DOHH2 (cell line): Measurements from ENCODE around the gene PRRT4.

Experiments
- H3F3A ChIP-seq: fragments of 200-600 bp; sonication (generic), shearing (Covaris generic); 2 replicates; pipeline ENCODE4 v1.6.0; 2016; ENCODE audit warnings: antibody characterized with exemption, mild to moderate bottlenecking; ENCODE audit not compliant: control insufficient read depth, insufficient read depth
- H3K27ac ChIP-seq: fragments of 200-600 bp; sonication (generic); 2 replicates; pipeline ENCODE4 v1.5.1; 2014; ENCODE audit warnings: low read depth, mild to moderate bottlenecking, low read length, moderate library complexity
- H3K27me3 ChIP-seq: fragments of 200-600 bp; sonication (generic); 2 replicates; pipeline ENCODE4 v1.6.1; 2014; ENCODE audit warnings: mild to moderate bottlenecking, low read length, mixed read lengths; ENCODE audit not compliant: control insufficient read depth
- H3K36me3 ChIP-seq: fragments of 200-600 bp; sonication (generic); 2 replicates; pipeline ENCODE4 v1.6.1; 2014; ENCODE audit warnings: mild to moderate bottlenecking, low read length, moderate library complexity, mixed read lengths; ENCODE audit not compliant: control insufficient read depth
- H3K4me1 ChIP-seq: fragments of 200-600 bp; sonication (generic); 2 replicates; pipeline ENCODE4 v1.6.1; 2014; ENCODE audit warnings: mild to moderate bottlenecking, low read length, mixed read lengths; ENCODE audit not compliant: control insufficient read depth
- H3K4me2 ChIP-seq: fragments of 200-600 bp; sonication (generic); 2 replicates; pipeline ENCODE4 v1.6.0; 2014; ENCODE audit warnings: mild to moderate bottlenecking, low read length, moderate library complexity
- H3K4me3 ChIP-seq: fragments of 200-600 bp; sonication (generic); 2 replicates; pipeline ENCODE4 v1.5.1; 2014; ENCODE audit warnings: mild to moderate bottlenecking, low read length, mixed read lengths
- H3K79me2 ChIP-seq: fragments of 200-600 bp; sonication (generic); 2 replicates; pipeline ENCODE4 v1.6.1; 2014; ENCODE audit warnings: mild to moderate bottlenecking, low read length, mixed read lengths; ENCODE audit not compliant: control insufficient read depth
- H3K9me2 ChIP-seq: fragments of 200-600 bp; sonication (generic); replicated peaks from 2 replicates; pipeline ENCODE4 v1.6.1; 2014; ENCODE audit warnings: mild to moderate bottlenecking, low read length, mixed read lengths; ENCODE audit not compliant: control insufficient read depth
- H3K9me3 ChIP-seq: fragments of 200-600 bp; sonication (generic); 2 replicates; pipeline ENCODE4 v1.6.1; 2014; ENCODE audit warnings: antibody characterized with exemption, low read length, mixed read lengths; ENCODE audit not compliant: control insufficient read depth, insufficient read depth
- H4K20me1 ChIP-seq: fragments of 200-600 bp; sonication (generic); 2 replicates; pipeline ENCODE4 v1.6.0; 2014; ENCODE audit warnings: low read depth, mild to moderate bottlenecking, antibody characterized with exemption, low read length, moderate library complexity; ENCODE audit not compliant: control insufficient read depth, insufficient read depth
- CTCF ChIP-seq: fragments of 200-600 bp; sonication (generic); IDR thresholded peaks from one replicate; pipeline ENCODE4 v1.5.1; 2014; ENCODE audit warnings: antibody characterized with exemption, mild to moderate bottlenecking, low read depth, low read length; ENCODE audit not compliant: poor library complexity, severe bottlenecking
- EZH2phosphoT487 ChIP-seq: fragments of 200-600 bp; sonication (generic); IDR thresholded peaks from 2 replicates; pipeline ENCODE4 v1.6.1; 2017; ENCODE audit warnings: borderline replicate concordance, mild to moderate bottlenecking, antibody characterized with exemption, low read length, moderate library complexity, mixed read lengths

The PRRT4 gene

GRCh38 chr7:128394904-128395496, 33.5 kb upstream of the PRRT4 start:
- no peaks in the 10 kb centered on the region for H3K27me3 ChIP-seq
- H3K36me3 ChIP-seq: peaks cover 75% of the 10 kb centered on the region
- H3K27ac ChIP-seq: no peak overlapping the region
- H3K4me2 ChIP-seq: no peak overlapping the region
- TF ChIP-seq EZH2phosphoT487: no peak
- no peak for TF ChIP-seq CTCF
- no peaks in the 10 kb centered on the region for H3K9me3 ChIP-seq
- H3F3A ChIP-seq: peaks cover 5% of the 10 kb centered on the region
- peaks cover 4% of the 10 kb centered on the region for H3K4me1 ChIP-seq
- H3K79me2 ChIP-seq: no peaks in the 10 kb centered on the region
- H3K9me2 ChIP-seq: no peaks in the 10 kb centered on the region
- no peak overlapping the region for H3K4me3 ChIP-seq
- no peaks in the 10 kb centered on the region for H4K20me1 ChIP-seq

GRCh38 chr7:128393526-128394330, 32.2 kb upstream of the PRRT4 start:
- TF ChIP-seq EZH2phosphoT487 (no peak), CTCF (no peak)
- H3K4me1 ChIP-seq: peaks cover 9% of the 10 kb centered on the region
- peaks cover 5% of the 10 kb centered on the region for H3F3A ChIP-seq
- no peaks in the 10 kb centered on the region for H3K9me3 ChIP-seq
- no peak overlapping the region for H3K4me2 ChIP-seq
- H3K27me3 ChIP-seq: peaks cover 1% of the 10 kb centered on the region; the same call in 1 of the 2 replicates
- H3K36me3 ChIP-seq: peaks cover 65% of the 10 kb centered on the region
- H3K9me2 ChIP-seq: no peaks in the 10 kb centered on the region
- no peak overlapping the region for H3K4me3 ChIP-seq
- no peaks in the 10 kb centered on the region for H3K79me2 ChIP-seq
- no peaks in the 10 kb centered on the region for H4K20me1 ChIP-seq
- H3K27ac ChIP-seq: no peak overlapping the region

GRCh38 chr7:128392446-128393327, 31.2 kb upstream of the PRRT4 start:
- Histone ChIP-seq H3F3A (peaks cover 5% of the 10 kb centered on the region), H3K27me3 (peaks cover 10% of the 10 kb centered on the region), H4K20me1 (no peaks in the 10 kb centered on the region), H3K36me3 (peaks cover 54% of the 10 kb centered on the region), H3K9me3 (no peaks in the 10 kb centered on the region), H3K4me2 (no peak overlapping the region), H3K27ac (no peak overlapping the region), H3K79me2 (no peaks in the 10 kb centered on the region), H3K4me1 (peaks cover 9% of the 10 kb centered on the region), H3K4me3 (no peak overlapping the region), H3K9me2 (no peaks in the 10 kb centered on the region)
- TF ChIP-seq CTCF (no peak), EZH2phosphoT487 (no peak)
